Endothelial cell of umbilical vein (primary cell): ENCODE data around the gene RALGPS1. TPM values are rescaled to one million over a fixed set of nuclear protein-coding genes. Genes with fewer than 3 reads are reported as not detected.

ENCODE experiments used
- BruUV-seq: library from RNA; stranded (reverse); fragments of 400-500 nt; replicated peaks from 2 replicates; lab custom pipeline; 2021; lab: Mats Ljungman, UMichigan
- CTCF ChIA-PET: fragments of 300-600, 350-600 bp; sonication (Branson Sonifier 250); formaldehyde crosslinking; loops from one replicate; lab custom pipeline; 2021; ENCODE audit warnings: antibody characterized with exemption, inconsistent platforms; lab: Charles Lee
- POLR2A ChIA-PET: fragments of 300-600, 350-600 bp; sonication (Branson Sonifier 250); formaldehyde crosslinking; loops from one replicate; lab custom pipeline; 2021; ENCODE audit warnings: antibody characterized with exemption, inconsistent platforms; lab: Charles Lee
- DNase-seq: peaks from one replicate; pipeline ENCODE4 v3.0.0-alpha.2; 2011; ENCODE audit warnings: low read depth, low spot score
- FAIRE-seq: peaks from 2 replicates; lab custom pipeline; 2011; peaks lifted over from hg19 to GRCh38; lab: Jason Lieb, UNC
- H2AFZ ChIP-seq: 2 replicates; pipeline ENCODE4 v1.6.0; 2012; ENCODE audit warnings: low read depth, low read length, control low read depth, inconsistent platforms
- H3K27ac ChIP-seq: 2 replicates; pipeline ENCODE4 v1.5.1; 2011; ENCODE audit warnings: low read depth, mild to moderate bottlenecking, control low read depth, low read length, moderate library complexity; ENCODE audit not compliant: insufficient read depth
- H3K27me3 ChIP-seq, 2 experiments: 2 replicates each; pipeline versions ENCODE4 v1.6.0 to v1.6.1; 2011; ENCODE audit warnings: low read length in 2 of 2, mixed read lengths in 1 of 2; ENCODE audit not compliant: control insufficient read depth in 2 of 2, insufficient read depth in 2 of 2
- H3K36me3 ChIP-seq, 2 experiments: 2 replicates in 1 of 2; 3 replicates in 1 of 2; pipeline ENCODE4 v1.5.1; 2011; ENCODE audit warnings: low read length in 2 of 2, mild to moderate bottlenecking in 1 of 2, moderate library complexity in 1 of 2; ENCODE audit not compliant: control insufficient read depth in 2 of 2, insufficient read depth in 2 of 2; ENCODE audit errors: extremely low read depth in 1 of 2
- H3K4me1 ChIP-seq: 3 replicates; pipeline ENCODE4 v1.5.1; 2011; ENCODE audit warnings: mild to moderate bottlenecking, low read length; ENCODE audit not compliant: control insufficient read depth, insufficient read depth; ENCODE audit errors: extremely low read depth
- H3K4me2 ChIP-seq: 2 replicates; pipeline ENCODE4 v1.6.1; 2011; ENCODE audit warnings: low read length, control low read depth, mixed read lengths; ENCODE audit not compliant: insufficient read depth
- H3K4me3 ChIP-seq, 3 experiments: fragments of 200-600 bp in 1 of 3; sonication (generic), shearing (Covaris generic) in 1 of 3; replicated peaks in 1 of 3; 2 replicates each; pipeline ENCODE4 v1.5.1; 2011 to 2016; ENCODE audit warnings: control low read depth in 3 of 3, low read length in 3 of 3, mild to moderate bottlenecking in 2 of 3, inconsistent platforms in 1 of 3, low read depth in 1 of 3, moderate library complexity in 1 of 3; ENCODE audit not compliant: insufficient read depth in 1 of 3
- H3K79me2 ChIP-seq: 2 replicates; pipeline ENCODE4 v1.6.0; 2012; ENCODE audit warnings: low read length, inconsistent platforms; ENCODE audit not compliant: control insufficient read depth, insufficient read depth
- H3K9ac ChIP-seq: replicated peaks from 2 replicates; pipeline ENCODE3; 2011; ENCODE audit warnings: low read length, control low read depth; ENCODE audit not compliant: insufficient read depth; ENCODE audit errors: extremely low read depth
- H3K9me1 ChIP-seq: replicated peaks from 3 replicates; pipeline ENCODE4 v1.6.0; 2011; ENCODE audit warnings: mild to moderate bottlenecking, low read length; ENCODE audit not compliant: control insufficient read depth, insufficient read depth; ENCODE audit errors: extremely low read depth
- H3K9me3 ChIP-seq: replicated peaks from 2 replicates; pipeline ENCODE4 v1.5.1; 2012; ENCODE audit warnings: low read length, inconsistent platforms; ENCODE audit not compliant: control insufficient read depth, insufficient read depth
- H4K20me1 ChIP-seq: replicated peaks from 2 replicates; pipeline ENCODE3; 2011; ENCODE audit warnings: mild to moderate bottlenecking, low read length; ENCODE audit not compliant: control insufficient read depth, insufficient read depth; ENCODE audit errors: extremely low read depth
- CTCF ChIP-seq, 2 donors: IDR thresholded peaks; 1 replicate in 1 of 2; 2 replicates in 1 of 2; pipeline ENCODE4 v1.5.1; 2011; ENCODE audit warnings: low read length in 2 of 2, mild to moderate bottlenecking in 2 of 2, moderate library complexity in 2 of 2, control low read depth in 1 of 2, inconsistent platforms in 1 of 2, low read depth in 1 of 2; ENCODE audit not compliant: insufficient read depth in 1 of 2; ENCODE audit errors: extremely low read depth in 1 of 2
- MAX ChIP-seq: IDR thresholded peaks from 2 replicates; pipeline ENCODE4 v1.6.1; 2011; ENCODE audit not compliant: insufficient read depth, insufficient read length
- POLR2AphosphoS5 ChIP-seq: IDR thresholded peaks from 2 replicates; pipeline ENCODE4 v1.6.1; 2012; ENCODE audit warnings: low read depth, mild to moderate bottlenecking, control low read depth, low read length, moderate library complexity; ENCODE audit not compliant: insufficient read depth
- dilution Hi-C: fragments of 300-500 bp; cut with MboI; formaldehyde crosslinking; loops from one replicate; pipeline ENCODE4 v1.15.0; 2019; ENCODE audit warnings: low sequenced_read_pairs; ENCODE audit not compliant: extremely low pct_ligation_motif_present
- intact Hi-C: fragments of 100-400 bp; cut with micrococcal nuclease; formaldehyde crosslinking; loops from one replicate; pipeline ENCODE4 v1.10.0; 2022
- polyA plus RNA-seq, 4 experiments: library from polyadenylated mRNA; depleted of rRNA in 3 of 4; stranded (reverse) in 3 of 4; unstranded in 1 of 4; fragments of >200 nt; gene quantifications; 2 replicates each; pipeline versions ENCODE4 v1.2.1 to v1.2.3, GENCODE V29; 2011 to 2012; ENCODE audit warnings: missing spikeins in 1 of 4
- total RNA-seq: library from RNA; stranded (reverse); gene quantifications from 2 replicates; pipeline ENCODE4 v1.2.3, GENCODE V29; 2021

The RALGPS1 gene
- total and polyA plus RNA-seq, 2 donors (not counting 3 experiments of a cell fraction or from before 2014, with no cell fraction given) = 3.8 to 5.5 TPM

- no TSS peak for BruUV-seq
- Histone ChIP-seq H3K27me3 (peaks cover 1 to 2% of the 10 kb centered on the region in 2 experiments), H3K9me3 (no peaks in the 10 kb centered on the region), H3K9ac (no peak overlapping the region), H3K4me1 (peaks cover under 1% of the 10 kb centered on the region), H3K36me3 (no peaks in the 10 kb centered on the region), H4K20me1 (no peaks in the 10 kb centered on the region), H3K27ac (no peak overlapping the region), H3K9me1 (no peaks in the 10 kb centered on the region), H3K4me2 (no peak overlapping the region), H3K79me2 (no peaks in the 10 kb centered on the region), H3K4me3 (no peak overlapping the region), H2AFZ (no peak overlapping the region)
- DNase-seq (no peak), FAIRE-seq (no peak)
- ChIA-PET POLR2A (no interaction called here), CTCF (interaction anchor here (1.0 kb wide), 1 partner anchor 34 kb away, joined by 3 read pairs; no protein-coding TSS in a partner anchor)
- no peak for TF ChIP-seq POLR2AphosphoS5
- no peak for TF ChIP-seq MAX
- TF ChIP-seq CTCF (IDR thresholded peaks at IDR 0.05; ENCODE audit: extremely low read depth in 1 of 2, insufficient read depth in 1 of 2, low read depth in 1 of 2, low read length in 2 of 2) = no peak
- dilution Hi-C loops = no loop called here
- intact Hi-C loops = no loop called here
These were observed 213.9 kb downstream of the RALGPS1 start for GRCh38 chr9:127128341-127129072.
